Right cardiac atrium (tissue), 5 donors: ENCODE results near the gene TGFBR1. TPM values are rescaled to one million over a fixed set of nuclear protein-coding genes. Genes with fewer than 3 reads are reported as not detected.
"Not testable (repeated sequence)": the region's sequence is repeated elsewhere in the genome, so short reads cannot be mapped to it uniquely, and the experiment has no call there.

Experiments used
- ATAC-seq, 2 donors: fragments of 200-7000 bp; cut with Tn5 transposase; one replicate each; pipeline versions ENCODE4 v1.8.0 to v1.9.1; 2020; ENCODE audit warnings: moderate library complexity in 2 of 2, mild to moderate bottlenecking in 1 of 2
- DNase-seq, 3 donors: peaks; one replicate each; pipeline ENCODE4 v3.0.0-alpha.2; 2020
- H3K27ac ChIP-seq: one replicate; pipeline ENCODE4 v1.5.1; 2013; ENCODE audit warnings: mild to moderate bottlenecking, low read length, control low read depth, moderate library complexity
- H3K27me3 ChIP-seq: one replicate; pipeline ENCODE4 v1.6.1; 2013; ENCODE audit not compliant: control insufficient read depth, insufficient read depth
- H3K4me1 ChIP-seq: one replicate; pipeline ENCODE4 v1.6.1; 2013; ENCODE audit warnings: low read length; ENCODE audit not compliant: control insufficient read depth, insufficient read depth
- H3K4me3 ChIP-seq: one replicate; pipeline ENCODE4 v1.5.1; 2013; ENCODE audit warnings: low read length, control low read depth
- H3K9me3 ChIP-seq: one replicate; pipeline ENCODE4 v1.6.1; 2013; ENCODE audit warnings: low read length; ENCODE audit not compliant: control insufficient read depth
- WGBS: extraction: QIAGEN DNeasy Blood & Tissue Kit; methylation state at CpG from one replicate; pipeline ENCODE4 v1.1.7; 2013; 5-methylcytosine and 5-hydroxymethylcytosine counted together
- intact Hi-C, 4 donors: fragments of 100-400 bp; cut with DNase I; formaldehyde crosslinking; loops; one replicate each; pipeline versions ENCODE4 v1.11.0 to v1.14.0; 2022 to 2023
- polyA plus RNA-seq: library from polyadenylated mRNA; stranded (reverse); fragments of 200-250 nt; gene quantifications from one replicate; pipeline ENCODE4 v1.2.3, GENCODE V29; 2013
- total RNA-seq, 4 donors: library from RNA; stranded (reverse); fragmentation: NEBNext Ultra II Directional; extraction: Animal tissue kit (Norgen Biotek cat#: 25700); gene quantifications; one replicate each; pipeline ENCODE4 v1.2.1, GENCODE V29; 2021
- donor health status: healthy with polysubstance abuse.
- donor health status: DM: no; HTN: yes; CAD: no.
- donor health status: DM: no; HTN: no; CAD: no.
- donor health status: DM: no; HTN: yes; CAD: no; lungs with severe emphysema.
- donor health status: DM: yes; HTN: yes; CAD: no.

Gene TGFBR1
- total and polyA plus RNA-seq, 5 donors: 4.3 to 25.8 (median 14.5) TPM

DNA sequence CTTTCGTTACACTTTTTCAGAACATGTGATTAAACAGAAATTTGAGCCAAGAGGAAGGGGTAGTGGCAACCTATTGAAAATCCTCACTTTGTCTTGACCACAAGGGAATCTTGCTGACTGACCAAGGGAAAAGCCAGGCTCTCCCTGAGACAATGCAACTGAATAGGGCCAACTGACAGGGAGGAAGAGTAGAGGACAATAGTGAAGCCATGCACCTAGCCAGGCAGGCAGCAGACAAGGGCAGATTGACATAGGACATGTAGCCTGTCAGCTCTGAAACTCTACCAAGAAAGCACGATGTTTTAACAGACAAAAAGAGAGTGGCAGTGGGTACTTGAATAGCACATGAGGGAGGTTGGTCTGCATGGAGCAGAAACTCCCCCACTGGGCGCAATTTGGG, 8.5 kb upstream of the TGFBR1 start:
- intact Hi-C loops: no loop called here
- DNase-seq (no peak), ATAC-seq (no peak)
- Histone ChIP-seq H3K27me3 (no peaks in the 10 kb centered on the region), H3K4me1 (peaks cover 4% of the 10 kb centered on the region), H3K9me3 (no peaks in the 10 kb centered on the region), H3K4me3 (no peak overlapping the region), H3K27ac (no peak overlapping the region)
- WGBS: 78% methylated on average over 3 of the region's 3 CpGs

DNA sequence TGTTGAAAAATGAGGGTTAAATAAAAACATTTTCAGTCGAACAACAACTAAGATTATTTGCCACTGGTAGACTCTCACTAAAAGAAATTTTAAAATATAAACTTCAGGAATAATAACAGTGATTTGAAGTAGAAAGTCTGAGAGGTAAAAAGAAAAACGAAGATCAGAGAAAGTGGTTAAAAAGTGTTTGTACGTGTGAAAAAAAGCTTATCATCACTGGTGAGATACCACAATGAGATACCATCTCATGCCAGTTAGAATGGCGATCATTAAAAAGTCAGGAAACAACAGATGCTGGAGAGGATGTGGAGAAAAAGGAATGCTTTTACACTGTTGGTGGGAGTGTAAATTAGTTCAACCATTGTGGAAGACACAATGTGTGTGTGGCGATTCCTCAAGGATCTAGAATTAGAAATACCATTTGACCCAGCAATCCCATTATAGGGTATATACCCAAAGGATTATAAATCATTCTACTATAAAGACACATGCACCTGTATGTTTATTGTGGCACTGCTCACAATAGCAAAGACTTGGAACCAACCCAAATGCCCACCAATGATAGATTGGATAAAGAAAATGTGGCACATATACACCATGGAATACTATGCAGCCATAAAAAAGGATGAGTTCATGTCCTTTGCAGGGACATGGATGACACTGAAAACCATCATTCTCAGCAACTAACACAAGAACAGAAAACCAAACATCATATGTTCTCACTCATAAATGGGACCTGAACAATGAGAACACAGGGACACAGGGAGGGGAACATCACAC, 4.9 kb upstream of the TGFBR1 start:
- 90% methylated on average over 5 of the region's 5 CpGs for WGBS
- H3K27ac ChIP-seq, H3K9me3 ChIP-seq, ATAC-seq, DNase-seq, H3K4me3 ChIP-seq, H3K4me1 ChIP-seq, H3K27me3 ChIP-seq, intact Hi-C loops: not testable (repeated sequence)

DNA sequence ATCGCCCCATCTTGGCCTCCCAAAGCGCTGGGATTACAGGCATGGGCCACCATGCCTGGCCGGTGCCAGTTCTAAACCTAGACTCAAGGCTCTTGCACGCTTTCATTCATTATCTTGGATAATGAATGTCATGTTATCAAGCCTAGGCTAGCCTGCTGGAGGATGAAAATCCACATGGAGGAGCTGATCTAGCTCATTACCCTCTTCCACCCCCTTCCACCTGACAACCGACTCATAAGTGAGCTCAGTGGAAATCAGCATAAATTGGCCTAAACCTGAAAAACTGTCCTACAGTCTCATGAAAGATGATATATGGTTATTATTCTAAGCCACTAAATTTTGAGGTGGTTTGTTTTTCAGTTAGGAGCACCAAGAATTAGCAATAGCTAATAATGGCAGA, 3.6 kb upstream of the TGFBR1 start:
- Histone ChIP-seq H3K9me3 (no peaks in the 10 kb centered on the region), H3K27me3 (no peaks in the 10 kb centered on the region), H3K4me3 (no peak overlapping the region), H3K4me1 (peaks cover 4% of the 10 kb centered on the region), H3K27ac (no peak overlapping the region)
- DNase-seq: no peak
- intact Hi-C loops: no loop called here
- WGBS: 98% methylated on average over 5 of the region's 5 CpGs
- ATAC-seq: no peak

DNA sequence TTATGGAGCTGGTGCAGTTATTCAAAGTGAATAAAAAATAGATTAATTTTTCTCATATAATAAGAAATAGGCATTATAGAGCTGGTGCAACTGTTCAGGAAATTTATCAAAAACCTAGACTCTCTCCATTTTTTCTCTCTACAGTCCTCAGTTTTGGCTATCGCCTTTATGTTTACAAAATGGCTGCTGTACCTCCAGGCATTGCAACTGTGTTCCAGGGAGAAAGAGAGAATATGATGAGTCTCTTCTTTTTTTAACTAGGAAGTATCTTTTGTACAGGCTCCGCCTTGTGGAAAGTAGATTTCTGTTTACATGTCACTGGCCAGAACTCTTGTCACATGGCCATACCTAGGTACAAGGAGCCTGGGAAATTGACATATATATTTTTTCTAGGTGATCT, 3.1 kb upstream of the TGFBR1 start:
- ATAC-seq: no peak

DNA sequence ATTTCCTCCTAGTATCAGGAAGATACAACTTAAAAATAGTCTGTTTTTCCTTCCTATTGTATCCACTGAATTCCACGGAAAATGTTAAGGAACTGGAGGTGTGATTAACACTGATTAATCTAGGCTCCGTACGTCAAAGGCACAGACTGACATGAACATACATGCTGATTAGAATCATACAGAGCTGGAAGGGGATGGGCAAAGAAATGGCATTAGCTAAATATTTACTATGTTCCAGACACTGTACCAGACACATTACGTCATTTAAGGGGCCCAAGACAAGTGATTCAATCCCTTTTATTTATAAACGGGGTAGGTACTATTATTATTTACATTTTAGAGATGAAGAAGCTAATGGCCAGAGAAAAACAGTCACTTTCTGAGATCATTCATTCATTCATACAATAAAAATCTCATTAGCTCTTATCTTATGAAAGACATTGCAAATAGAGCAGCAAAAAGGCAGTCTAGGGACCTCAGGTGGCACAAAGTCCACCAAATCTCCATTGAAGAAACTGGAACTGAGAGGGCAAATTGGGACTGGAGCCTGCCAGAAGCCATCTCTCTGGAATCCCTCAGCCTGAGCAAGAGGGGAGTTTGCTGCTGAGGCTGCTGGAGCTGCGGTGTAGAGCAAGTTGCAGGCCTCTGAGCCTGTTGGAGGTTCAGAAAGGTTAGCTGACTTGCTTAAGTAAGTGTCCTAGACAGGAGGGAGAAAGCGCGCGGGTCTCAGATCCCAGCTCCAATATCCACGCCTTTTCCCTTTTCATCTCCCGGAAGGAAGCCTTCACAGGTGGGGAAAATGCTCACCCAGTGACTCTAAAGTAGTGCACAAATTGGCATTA, 1.6 kb upstream of the TGFBR1 start:
- Histone ChIP-seq H3K9me3 (no peaks in the 10 kb centered on the region), H3K27me3 (no peaks in the 10 kb centered on the region), H3K4me3 (no peak overlapping the region), H3K4me1 (peaks cover 5% of the 10 kb centered on the region), H3K27ac (peak overlapping the region; percentile 51)
- WGBS: 68% methylated on average over 11 of the region's 11 CpGs
- intact Hi-C loops: no loop called here
- DNase-seq (no peak), ATAC-seq (no peak)

More for the DNA sequence above, 3.1 kb upstream of the TGFBR1 start:
- Histone ChIP-seq H3K9me3 (no peaks in the 10 kb centered on the region), H3K4me3 (no peak overlapping the region), H3K4me1 (peaks cover 5% of the 10 kb centered on the region), H3K27me3 (no peaks in the 10 kb centered on the region), H3K27ac (no peak overlapping the region)
- intact Hi-C loops: no loop called here
- DNase-seq: no peak
- over 99% methylated on average over 2 of the region's 2 CpGs for WGBS

DNA sequence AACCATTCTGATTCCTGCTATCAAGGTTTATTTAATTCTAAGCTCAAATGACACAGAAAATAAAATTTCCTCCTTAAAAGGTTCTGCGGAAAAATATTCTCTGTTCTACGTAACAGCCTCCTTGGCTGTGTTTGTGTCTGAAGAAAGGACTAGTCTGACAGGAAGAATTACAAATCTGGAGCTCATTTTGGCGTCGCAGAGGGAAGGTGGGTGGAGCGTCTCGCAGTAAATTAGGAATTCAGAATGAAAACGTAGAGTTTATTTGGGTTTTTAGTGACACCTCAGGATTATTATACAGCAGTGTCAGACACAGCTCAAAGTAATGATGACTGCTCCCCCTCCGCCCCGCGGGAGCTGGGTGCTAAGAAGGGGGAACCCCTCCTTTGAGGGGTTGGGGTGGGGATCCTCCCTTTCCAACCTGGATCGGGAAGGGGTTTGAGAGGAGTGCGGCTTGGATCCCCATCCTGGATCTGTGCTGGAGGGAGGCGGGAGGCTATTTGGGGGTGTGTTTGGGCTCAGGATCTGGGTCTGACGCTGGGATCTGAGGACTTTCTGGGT, 933 bp upstream of the TGFBR1 start:
- DNase-seq: peak in 2 of 3 donors; percentile 63 to 68
- H3K27me3 ChIP-seq: no peaks in the 10 kb centered on the region
- H3K4me3 ChIP-seq: peak overlapping the region; percentile 98
- H3K27ac ChIP-seq: peak overlapping the region; percentile 85
- H3K9me3 ChIP-seq: no peaks in the 10 kb centered on the region
- peak in 1 of 2 donors; percentile 5 for ATAC-seq
- intact Hi-C loops: no loop called here
- WGBS: 16% methylated on average over 14 of the region's 14 CpGs
- H3K4me1 ChIP-seq: peaks cover 5% of the 10 kb centered on the region

DNA sequence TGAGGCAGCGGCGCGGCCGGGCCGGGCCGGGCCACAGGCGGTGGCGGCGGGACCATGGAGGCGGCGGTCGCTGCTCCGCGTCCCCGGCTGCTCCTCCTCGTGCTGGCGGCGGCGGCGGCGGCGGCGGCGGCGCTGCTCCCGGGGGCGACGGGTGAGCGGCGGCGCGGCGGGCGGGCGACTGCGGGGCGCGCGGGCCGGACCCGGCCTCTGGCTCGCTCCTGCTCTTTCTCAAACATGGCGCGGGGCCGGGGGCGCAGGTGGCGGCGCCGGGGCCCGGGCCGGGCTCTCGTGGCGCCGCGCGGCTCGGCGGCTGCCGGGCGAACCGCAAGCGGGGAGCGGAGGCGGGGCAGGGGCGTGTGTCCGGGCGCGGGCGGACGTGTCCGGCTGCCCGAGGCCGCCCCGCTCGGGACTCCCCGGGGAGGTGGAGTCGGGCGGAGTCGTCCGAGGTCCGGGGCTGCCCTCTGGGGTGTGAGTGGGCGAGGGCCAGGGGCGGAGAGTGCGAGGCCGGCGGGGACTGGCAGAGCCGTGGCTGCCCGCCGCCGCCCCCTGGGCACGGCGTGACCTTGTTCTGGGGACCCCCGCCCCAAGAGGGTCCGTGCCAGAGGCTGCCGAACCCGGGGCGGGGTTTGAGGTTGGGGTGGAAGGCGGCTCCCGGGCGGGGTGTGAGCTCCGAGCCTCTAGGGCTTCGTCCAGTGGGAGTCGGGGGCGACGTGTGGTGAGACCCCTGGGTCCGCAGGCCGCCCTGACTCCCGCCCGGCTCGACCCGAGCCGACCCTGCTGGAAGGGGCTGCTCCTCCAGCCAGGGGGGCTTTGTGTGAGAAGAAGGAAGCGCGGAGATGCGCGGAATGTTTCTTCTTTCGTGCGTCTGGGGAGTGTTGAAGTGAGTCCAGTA, 485 bp downstream of the TGFBR1 start:
- ATAC-seq: peak; percentile 81 to 84
- peaks cover 5% of the 10 kb centered on the region for H3K4me1 ChIP-seq
- under 1% methylated on average over 118 of the region's 118 CpGs for WGBS
- H3K27me3 ChIP-seq: no peaks in the 10 kb centered on the region
- intact Hi-C loops: no loop called here
- H3K4me3 ChIP-seq: peak overlapping the region; percentile 98
- no peaks in the 10 kb centered on the region for H3K9me3 ChIP-seq
- peak; percentile 86 to 94 (median 94) for DNase-seq
- H3K27ac ChIP-seq: peak overlapping the region; percentile 89

DNA sequence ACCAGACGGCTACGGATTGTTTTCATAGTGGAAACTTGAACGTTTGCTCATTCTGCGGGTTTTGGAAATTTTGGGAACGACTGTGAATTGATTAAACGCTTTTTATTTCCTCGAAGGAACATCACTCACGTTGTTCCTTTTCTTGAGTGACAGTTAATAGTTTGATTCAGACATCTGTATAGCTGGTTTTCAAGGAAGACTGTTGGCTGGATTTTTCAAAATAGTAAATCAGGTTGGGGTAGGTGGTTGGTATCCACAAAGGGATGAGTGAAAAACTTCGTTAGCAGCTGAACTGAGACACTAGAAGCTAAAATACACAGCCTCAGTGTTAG, 1.1 kb downstream of the TGFBR1 start:
- Histone ChIP-seq H3K27ac (peak overlapping the region; percentile 89), H3K4me3 (peak overlapping the region; percentile 98), H3K4me1 (peaks cover 5% of the 10 kb centered on the region), H3K9me3 (no peaks in the 10 kb centered on the region), H3K27me3 (no peaks in the 10 kb centered on the region)
- ATAC-seq (no peak), DNase-seq (no peak)
- 2% methylated on average over 9 of the region's 9 CpGs for WGBS
- intact Hi-C loops: no loop called here

DNA sequence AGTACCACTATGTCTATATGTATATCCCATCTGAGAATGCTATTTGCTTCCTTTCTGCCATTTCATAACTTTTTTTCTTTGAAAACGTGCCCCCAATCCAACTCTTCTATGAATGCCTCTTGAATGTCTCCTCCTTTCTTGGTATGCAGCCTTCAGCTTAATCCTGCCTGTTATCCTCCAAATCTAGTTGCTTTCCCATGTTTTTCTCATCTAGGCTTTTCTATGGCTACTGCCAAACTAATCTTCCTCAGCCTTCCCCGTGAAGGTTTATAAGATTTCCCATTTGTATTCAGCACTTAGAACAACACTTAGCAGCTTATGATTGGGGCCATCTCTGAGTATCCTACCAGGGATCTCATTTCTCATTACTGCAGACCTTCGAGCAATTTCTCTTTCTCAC, 2.5 kb downstream of the TGFBR1 start:
- WGBS: 29% methylated on average over 3 of the region's 3 CpGs
- H3K4me1 ChIP-seq: peaks cover 10% of the 10 kb centered on the region
- no peak overlapping the region for H3K4me3 ChIP-seq
- no peaks in the 10 kb centered on the region for H3K27me3 ChIP-seq
- no peaks in the 10 kb centered on the region for H3K9me3 ChIP-seq
- intact Hi-C loops: no loop called here
- no peak overlapping the region for H3K27ac ChIP-seq
- ATAC-seq (no peak), DNase-seq (no peak)

DNA sequence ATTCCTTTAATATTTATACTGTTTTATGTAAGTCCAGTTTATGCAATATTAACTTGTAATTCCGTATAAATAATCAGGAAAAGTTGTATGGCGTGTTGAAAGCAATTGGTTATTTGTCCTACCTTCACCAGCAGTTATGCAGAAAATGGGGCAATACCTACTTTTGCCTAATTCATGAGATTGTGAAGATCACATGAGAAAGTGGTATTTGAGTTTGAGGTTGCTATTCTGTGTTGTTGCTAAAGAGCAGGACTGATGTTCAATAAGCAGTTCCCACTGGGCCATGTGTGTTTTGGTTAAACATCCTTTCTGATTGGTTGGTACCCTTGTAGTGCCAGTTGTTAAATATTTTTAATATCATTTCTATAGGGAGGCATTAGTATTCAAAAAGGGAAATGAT, 3.2 kb downstream of the TGFBR1 start:
- Histone ChIP-seq H3K9me3 (no peaks in the 10 kb centered on the region), H3K27ac (no peak overlapping the region), H3K27me3 (no peaks in the 10 kb centered on the region), H3K4me3 (no peak overlapping the region), H3K4me1 (peaks cover 11% of the 10 kb centered on the region)
- WGBS: 86% methylated on average over 2 of the region's 2 CpGs
- ATAC-seq (no peak), DNase-seq (no peak)
- intact Hi-C loops: no loop called here
